KG1 (cell line): ENCODE data around the gene TMPRSS9.
"Not testable (repeated sequence)": the region's sequence is repeated elsewhere in the genome, so short reads cannot be mapped to it uniquely, and the experiment has no call there.

Source experiments
- DNase-seq: peaks from one replicate; lab custom pipeline; 2025; lab: John Stamatoyannopoulos, UW

The TMPRSS9 gene

DNA sequence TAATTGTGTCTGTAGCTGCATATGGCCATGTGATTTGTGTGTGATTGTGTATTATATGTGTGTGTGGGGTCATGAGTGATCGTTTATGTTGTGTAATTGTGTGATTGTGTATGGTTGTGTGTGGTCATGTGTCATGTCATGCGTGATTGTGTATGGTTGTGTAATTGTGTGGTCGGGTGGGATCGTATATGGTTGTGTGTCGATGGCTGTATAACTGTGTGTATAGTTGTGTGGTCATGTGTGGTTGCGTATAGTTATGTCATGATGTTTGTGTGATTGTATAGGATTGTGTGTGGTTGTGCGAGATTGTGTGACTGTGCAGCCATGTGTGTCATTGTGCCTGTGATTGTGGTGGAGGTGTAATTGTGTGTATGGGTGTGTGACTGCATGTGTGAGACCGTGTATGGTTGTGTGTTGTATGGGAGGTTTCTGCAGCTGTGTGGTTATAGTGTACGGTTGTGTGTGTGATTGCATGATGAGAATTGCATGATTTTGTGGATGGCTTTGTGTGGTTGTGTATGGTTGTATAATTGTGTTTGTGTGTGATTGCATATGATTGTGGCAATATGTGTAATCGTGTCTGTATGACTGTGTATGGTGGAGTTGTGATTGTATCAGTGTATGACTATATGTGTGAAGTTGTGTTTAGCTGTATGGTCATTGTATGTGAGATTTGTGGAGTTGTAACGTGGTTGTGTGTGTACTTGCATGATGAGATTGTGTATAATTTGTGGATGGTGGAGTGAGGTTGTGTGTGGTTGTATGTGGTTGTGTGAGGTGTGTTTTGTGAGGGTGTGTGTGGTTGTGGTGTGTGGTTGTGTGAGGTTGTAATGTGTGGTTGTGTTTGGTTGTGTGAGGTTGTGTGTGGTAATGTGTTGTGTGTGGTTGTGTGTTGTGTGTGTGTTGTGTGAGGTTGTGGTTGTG is 2.2 kb downstream of the TMPRSS9 start:
- no peak for DNase-seq

DNA sequence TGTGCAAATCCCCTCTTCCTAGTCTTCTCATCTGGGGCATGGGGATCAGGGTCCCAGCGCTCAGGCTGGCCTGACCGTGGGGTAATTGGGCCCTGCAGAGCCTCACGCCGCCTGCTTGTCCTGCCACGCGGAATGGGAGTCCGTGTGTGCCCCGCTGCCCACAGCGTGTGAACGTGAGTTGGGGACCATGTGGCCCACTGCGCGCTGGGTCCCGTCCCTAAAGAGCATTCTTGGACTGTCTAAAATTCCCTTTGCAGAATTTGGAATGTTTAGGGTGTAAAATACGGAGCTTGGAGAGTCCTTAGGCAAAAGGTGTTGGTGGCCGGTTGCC is 2.9 kb downstream of the TMPRSS9 start:
- no peak for DNase-seq

DNA sequence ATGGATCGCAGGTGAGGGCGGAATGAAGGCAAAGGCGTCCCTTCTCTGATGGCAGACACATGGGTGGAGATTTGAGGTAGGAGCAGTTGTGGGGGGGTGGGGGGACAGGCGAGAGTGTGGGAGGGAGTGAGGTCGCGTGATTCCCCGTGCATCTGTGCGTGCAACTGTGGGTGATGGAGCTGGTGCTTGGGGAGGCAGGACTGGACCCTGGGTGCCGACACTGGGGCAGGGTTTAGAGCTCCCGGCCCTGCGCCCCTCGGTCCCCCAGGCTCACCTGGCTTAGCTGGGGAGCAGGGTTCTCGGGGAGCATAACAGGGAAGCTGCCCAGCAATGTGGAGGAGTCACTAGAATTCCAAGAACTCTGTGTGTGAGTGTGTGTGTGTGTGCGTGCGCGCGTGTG is 3.4 kb downstream of the TMPRSS9 start:
- no peak for DNase-seq

DNA sequence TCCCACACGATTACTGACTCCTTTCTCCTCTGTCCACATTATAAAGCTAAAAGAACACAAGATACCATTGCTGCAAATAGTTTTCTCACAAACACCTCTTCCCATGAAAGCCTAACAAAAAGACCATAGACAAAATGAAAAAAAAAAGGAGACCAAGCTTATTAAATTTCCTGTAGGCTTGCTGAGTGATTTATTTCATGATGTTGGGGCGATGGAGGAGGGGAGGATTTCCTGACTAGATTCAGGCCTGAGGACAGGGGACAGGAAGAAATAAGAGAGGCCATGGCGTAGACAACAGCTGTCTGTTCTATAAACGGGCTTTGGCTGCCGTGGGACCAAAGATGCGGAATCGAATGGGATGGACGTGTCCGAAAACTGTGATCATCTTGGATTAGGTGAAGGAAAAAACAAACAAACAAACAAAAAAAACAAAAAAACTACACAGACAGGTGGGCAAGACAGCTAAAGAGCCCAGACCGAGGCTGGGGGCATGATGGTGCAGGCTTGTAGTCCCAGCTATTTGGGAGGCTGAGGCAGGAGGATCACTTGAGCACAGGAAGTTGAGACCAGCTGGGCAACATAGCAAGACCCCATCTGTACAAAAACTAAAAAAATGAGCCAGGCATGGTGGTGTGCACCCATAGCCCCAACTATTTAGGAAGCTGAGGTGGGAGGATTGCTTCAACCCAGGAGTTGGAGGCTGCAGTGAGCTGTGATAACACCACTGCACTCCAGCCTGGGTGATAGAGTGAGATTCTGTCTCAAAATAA is 5.3 kb downstream of the TMPRSS9 start:
- no peak for DNase-seq

DNA sequence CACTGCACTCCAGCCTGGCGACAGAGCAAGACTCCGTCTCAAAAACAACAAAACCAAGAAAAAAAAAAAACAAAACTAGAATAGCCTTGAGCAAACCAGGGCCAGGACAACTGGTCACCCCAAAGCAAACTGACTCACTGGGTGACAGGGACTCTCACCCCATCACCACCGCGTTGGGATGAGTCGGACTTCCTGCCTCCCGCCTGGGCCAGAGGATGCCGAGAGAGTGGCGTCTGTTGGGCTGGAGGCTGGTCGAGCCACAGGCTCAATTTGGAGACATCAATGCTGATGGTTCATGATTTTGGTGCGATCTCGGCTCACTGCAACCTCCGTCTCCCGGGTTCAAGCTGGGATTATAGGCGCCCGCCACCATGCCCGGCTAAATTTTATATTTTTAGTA is 11.6 kb downstream of the TMPRSS9 start:
- no peak for DNase-seq

DNA sequence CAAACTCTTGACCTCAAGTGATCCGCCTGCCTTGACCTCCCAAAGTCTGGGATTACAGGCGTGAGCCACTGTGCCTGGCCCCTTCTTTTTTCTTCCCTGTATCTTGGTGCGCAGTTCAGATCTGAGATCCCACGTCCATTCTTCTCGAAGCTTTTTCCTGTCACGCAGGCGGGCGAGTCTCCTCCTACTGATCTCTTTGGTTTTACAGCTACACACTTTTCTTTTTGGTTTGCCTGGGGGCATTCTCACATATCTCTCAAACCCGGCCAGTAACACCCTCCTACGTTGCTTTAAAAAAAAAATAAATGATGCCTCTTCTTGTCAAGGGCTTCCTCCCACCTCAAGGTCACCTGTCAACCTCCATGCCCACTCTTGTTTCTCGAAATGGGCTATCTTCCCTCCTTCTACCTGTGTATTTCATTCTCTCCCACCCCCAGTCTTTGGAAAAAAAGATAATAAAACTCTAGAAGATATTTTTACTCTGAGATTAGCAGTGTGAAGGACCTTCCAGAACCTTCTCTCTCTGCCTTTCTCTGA is 12.1 kb downstream of the TMPRSS9 start:
- DNase-seq: no peak

DNA sequence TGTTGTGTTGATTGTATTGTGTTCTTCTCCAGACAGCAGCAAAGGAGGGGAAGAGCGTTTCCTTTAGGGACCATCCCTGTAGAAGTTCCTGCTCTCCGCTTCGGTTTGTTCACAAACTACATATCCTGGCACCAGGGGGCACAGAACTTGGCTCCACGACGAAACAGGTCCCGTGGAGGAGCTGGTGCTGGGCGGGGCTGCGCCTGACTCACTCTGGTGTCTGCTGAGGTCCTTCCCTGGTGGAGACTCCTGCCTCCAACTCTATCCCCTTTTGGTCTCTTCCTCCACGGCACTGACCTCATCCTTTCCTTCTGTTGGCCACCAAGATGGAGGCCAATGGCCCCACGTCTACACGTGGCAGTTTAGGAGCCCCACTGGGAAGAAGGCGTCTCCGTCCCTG is 14.7 kb downstream of the TMPRSS9 start:
- no peak for DNase-seq

DNA sequence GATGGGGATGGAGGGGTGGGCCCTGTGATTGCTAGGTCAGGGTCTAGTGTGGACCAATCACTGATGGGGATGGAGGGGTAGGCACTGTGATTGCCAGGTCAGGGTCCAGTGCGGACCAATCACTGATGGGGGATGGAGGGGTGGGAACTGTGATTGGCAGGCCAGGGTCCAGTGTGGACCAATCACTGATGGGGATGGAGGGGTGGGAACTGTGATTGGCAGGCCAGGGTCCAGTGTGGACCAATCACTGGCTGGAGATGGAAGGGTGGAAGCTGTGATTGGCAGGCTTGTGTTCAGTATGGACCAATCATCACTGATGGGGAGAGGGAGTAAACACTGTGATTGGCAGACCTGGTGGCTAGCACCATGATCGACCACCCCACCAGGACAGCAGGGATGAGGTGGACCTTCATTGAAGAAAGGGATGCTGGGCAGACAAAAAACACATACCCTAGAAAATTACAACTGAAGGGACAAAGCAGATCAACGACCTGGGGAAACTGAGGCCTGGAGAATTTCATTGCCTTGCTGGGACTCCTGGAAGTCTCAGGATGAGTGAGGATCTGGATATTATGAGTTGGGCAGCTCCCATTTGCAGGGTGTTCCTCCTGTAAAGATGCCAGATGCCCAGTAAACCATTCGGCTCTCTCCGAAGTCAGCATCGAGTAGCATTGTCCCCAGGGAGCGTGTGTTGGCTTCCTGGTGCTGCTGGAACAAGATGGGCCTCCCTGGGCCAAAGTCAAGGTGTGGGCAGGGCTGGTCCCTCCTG is 15.5 kb downstream of the TMPRSS9 start:
- DNase-seq: no peak

DNA sequence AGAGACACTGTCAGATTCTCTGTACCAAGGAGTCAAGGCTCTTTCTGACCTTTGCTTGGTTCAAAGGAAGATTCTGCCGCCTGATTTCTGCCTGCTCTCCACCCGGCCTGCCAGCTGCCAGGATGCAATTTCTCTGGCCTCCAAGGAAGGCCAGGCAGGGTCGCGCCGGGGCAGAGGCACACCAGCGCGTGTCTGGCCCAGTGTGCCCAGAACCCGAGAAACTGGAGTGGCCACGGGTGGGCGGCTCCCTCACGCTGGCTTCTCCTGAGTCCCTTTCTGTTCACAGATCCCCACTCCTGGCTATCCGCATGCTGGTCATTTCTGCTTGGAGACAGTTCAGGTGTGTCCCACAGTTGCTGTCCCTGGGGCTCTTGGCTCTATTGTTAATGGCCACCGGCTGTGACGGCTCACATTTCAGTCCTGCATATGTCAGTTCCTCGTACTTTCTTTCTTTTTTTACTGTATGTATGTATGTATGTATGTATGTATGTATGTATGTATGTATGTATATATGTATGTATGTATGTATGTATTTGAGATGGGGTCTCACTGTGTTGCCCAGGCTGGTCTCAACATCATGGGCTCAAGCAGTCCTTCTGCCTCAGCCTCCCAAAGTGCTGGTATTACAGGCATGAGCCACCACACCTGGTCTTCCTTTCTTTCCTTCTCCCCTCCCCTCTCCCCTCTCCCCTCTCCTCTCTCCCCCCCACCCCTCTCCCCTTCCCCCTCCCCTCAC is 16.9 kb downstream of the TMPRSS9 start:
- no peak for DNase-seq

DNA sequence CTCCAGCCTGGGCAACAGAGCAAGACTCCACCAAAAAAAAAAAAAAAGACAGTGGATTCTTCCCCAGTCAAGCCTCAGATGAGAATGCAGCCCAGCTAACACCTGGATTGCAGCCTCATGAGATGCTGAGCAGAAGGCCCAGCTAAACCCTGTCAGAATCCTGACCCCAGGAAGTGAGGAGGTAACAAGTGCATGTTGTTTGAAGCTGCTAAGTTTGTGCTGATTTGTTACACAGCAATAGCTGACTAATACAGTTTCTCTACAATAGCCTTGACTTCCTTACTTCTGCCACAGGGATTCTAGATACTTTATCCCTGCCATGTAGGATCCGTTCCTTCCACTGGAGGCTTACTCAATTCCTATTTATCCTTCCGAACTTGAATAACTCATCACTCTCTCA is 20.5 kb downstream of the TMPRSS9 start:
- no peak for DNase-seq

DNA sequence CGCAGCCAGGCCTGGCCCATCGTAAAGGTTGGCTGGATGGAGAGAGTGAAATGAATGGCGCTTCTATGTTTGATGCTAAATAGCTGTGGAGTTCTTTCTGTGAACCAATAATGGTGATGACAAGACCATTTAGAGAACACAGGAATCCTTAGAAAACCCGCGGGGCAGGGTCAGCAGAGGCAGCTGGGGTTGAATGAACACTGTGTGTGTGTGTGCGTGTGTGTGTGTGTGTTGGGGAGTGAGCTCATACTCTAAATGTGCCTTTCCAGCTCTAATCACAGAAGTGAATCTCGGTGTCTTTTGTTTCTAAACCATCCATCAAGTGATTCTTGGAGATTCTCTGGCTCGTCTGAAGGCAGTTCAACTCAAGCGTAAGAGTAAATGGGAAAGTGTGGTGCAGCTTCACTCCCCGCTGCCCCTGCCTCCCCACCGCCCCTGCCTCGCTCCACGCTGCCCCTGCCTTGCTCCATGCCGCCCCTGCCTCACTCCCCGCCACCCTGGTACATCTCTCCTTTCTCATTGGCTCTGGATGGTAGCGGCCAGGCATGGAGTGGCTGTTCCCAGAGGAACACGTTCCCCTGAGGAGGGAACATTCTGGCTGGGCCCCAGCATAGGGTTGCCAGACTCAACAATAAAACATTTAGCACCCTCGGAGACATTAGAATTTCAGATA is 21.2 kb downstream of the TMPRSS9 start:
- no peak for DNase-seq

DNA sequence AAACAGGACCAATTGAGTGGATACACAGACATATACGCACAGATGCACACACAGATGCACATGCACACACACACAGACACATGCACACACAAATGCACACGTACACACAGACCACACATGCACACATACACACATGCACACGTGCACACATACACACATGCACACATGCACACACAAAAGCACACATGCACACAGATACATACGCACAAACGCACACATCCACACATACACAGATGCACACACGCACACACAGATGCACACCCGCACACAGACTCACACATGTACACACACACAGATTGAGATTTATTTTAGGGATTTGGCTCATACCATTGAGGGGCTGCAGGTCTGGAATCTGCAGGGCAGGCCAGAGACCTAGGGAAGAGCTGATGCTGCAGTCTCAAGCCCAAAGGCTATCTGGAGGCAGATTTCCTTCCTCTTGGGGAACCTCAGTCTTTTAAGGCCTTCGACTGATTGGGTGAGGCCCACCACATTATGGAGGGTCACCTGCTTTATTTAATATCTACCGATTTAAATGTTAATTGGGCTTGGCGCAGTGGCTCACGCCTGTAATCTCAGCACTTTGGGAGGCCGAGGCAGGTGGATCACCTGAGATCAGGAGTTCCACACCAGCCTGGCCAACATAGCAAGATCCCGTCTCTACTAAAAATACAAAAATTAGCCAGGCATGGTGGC is 22.6 kb downstream of the TMPRSS9 start:
- no peak for DNase-seq

DNA sequence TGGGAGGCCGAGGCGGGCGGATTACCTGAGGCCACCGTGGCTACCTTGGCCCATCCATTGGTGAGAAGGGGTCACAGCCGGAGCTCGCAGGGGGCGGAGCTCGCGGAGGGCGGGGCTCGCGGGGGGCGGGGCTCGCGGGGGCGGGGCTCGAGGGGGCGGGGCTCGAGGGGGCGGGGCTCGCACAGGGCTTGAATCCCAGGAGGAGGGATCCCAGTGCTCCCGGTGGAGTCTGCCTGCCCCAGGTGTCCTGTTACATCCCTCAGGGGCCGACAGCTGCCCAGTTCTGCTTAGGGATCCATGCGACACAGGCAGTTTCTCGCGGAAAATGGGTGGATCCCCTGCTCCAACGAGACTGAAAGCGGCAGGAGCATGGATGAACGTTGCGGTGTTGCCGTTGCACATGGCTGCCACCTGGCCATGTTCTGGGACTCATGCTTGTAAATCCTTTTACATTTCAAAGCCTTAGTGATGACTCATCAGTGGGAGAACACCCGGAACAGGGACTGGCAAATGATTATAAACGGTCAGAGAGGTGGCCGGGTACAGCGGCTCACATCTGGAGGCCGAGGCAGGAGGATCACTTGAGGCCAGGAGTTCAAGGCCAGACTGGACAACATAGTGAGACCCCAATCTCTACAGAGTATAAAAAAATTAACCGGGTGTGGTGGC is 25.1 kb downstream of the TMPRSS9 start:
- DNase-seq: no peak

DNA sequence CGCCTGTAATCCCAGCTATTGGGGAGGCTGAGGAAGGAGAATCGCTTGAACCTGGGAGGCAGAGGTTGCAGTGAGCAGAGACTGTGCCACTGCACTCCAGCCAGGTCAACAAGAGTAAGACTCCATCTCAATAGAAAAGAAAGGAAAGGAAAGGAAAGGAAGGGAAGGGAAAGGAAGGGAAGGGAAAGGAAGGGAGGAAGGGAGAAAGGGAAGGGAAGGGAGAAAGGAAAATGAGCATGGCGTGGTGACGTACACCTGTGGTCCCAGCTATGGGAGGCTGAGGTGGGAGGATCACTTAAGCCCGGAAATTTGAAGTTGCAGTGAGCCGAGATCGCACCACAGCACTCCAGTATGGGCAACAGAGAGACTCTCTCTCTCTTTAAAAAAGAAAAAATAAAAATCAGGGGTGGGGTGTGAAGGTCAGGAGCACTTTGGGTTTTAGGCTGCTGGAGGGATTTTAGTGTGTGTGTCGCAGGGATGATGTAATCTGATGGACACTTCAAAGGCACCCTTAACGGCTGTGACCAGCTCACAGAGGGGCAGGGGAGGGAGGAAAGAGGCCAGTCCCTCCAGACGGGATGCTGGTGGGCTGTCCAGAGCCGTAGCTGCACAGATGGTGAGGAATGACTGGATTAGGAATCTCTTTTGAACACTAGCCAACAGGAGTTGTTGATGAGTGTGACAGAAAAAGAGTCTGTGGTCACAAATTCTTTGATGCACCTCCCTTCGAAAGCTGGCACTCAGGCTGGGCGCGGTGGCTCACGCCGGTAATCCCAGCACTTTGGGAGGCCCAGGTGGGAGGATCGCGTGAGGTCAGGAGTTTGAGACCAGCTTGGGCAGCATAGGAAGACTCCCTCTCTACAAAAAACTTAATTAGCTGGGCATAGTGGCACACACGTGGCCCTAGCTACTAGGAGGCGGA is 27.6 kb downstream of the TMPRSS9 start:
- DNase-seq: no peak

DNA sequence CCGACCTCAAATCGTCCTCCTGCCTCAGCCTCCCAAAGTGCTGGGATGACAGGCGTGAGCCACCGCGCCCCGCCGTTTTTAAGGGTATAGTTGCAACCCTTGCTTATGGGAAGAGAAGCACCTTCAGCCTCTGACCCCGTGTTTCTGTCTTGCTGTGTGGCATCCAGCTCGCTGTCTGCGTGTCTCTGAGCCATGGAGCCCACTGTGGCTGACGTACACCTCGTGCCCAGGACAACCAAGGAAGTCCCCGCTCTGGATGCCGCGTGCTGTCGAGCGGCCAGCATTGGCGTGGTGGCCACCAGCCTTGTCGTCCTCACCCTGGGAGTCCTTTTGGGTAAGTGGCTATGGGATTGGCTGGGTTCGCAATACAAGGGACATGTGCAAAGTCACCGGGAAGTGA is 29.5 kb downstream of the TMPRSS9 start:
- no peak for DNase-seq

DNA sequence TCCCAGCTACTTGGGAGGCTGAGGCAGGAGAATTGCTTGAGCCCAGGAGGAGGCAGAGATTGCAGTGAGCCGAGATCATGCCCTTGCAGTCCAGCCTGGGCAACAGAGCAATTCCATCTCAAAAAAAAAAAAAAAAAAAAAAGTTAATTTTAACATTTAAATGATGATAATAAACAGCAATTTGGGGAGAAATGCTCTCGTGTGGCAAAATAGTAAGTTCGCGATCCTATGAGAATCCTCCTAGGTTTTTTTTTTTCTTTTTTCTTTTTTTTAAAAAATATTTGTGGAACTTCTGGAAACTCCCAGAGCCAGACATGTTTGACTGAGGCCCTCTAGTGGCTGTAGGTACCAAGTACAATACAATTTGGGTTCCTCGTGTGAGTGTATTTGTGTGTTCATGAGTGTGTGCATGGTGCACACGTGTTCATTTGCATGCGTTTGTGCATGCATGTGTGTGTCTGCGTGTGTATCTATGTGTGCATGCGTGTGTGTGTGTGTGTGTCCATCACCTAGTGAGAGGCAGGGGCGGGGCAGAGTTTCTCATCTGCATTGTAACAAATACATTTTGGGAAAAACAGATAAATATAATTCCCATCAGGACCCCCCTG is 31.2 kb downstream of the TMPRSS9 start:
- peak; percentile 12 for DNase-seq

DNA sequence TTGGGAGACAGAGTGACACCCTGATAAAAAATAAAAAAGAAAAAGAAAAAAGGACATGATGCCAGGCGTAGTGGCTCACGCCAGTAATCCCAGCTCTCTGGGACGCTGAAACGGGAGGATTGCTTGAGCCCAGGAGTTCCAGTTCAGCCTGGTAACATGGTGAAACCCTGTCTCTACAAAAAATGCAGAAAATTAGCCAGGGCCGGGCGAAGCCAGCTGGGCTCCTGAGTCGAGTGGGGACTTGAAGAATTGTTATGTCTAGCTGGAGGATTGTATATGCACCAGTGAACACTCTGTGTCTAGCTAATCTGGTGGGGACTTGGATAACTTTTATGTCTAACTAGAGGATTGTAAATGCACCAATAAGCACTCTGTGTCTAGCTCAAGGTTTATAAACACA is 32.3 kb downstream of the TMPRSS9 start:
- no peak for DNase-seq

DNA sequence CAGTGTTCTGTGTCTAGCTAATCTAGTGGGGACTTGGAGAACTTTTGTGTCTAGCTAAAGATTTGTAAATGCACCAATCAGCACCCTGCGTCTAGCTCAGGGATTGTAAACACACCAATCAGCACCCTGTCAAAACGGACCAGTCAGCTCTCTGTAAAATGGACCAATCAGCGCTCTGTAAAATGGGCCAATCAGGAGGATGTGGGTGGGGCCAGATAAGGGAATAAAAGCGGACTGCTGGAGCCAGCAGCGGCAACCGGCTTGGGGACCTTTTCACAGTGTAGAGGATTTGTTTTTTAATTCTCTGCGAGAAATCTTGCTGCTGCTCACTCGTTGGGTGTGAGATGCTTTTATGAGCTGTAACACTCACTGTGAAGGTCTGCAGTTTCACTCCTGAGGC is 32.8 kb downstream of the TMPRSS9 start:
- DNase-seq: not testable (repeated sequence)
